ENCODE results near the gene CPNE4. TPM values are rescaled to one million over a fixed set of nuclear protein-coding genes. Genes with fewer than 3 reads are reported as not detected.

Gene CPNE4
- total RNA-seq, 1 experiment from 2014 or later, result 5.7 TPM

GRCh38 chr3:131699001-131699400, 335.8 kb downstream of the CPNE4 start:
- TF ChIP-seq EZH2 (IDR thresholded peaks at IDR 0.05; ENCODE audit: borderline replicate concordance, low read depth, low read length, poor library complexity, severe bottlenecking) (no peak), CTCF (conservative IDR thresholded peaks at IDR 0.05; ENCODE audit: low read depth, low read length) (no peak)
- Histone ChIP-seq H3K36me3 (ENCODE audit: insufficient read depth, low read length, poor library complexity, severe bottlenecking) (no peaks in the 10 kb centered on the region), H3K27ac (ENCODE audit: low read depth, low read length, poor library complexity, severe bottlenecking) (no peak overlapping the region), H3K27me3 (replicated peaks; ENCODE audit: insufficient read depth, low read depth, low read length, poor library complexity) (no peaks in the 10 kb centered on the region), H3K4me3 (ENCODE audit: low read depth, low read length, poor library complexity, severe bottlenecking) (no peak overlapping the region), H3K4me1 (ENCODE audit: insufficient read depth, low read length, poor library complexity, severe bottlenecking) (no peaks in the 10 kb centered on the region), H3K9me3 (ENCODE audit: low read depth, low read length, poor library complexity, severe bottlenecking) (no peaks in the 10 kb centered on the region)
- no TSS peak for BruUV-seq (replicated peaks)
- intact Hi-C loops (cut with micrococcal nuclease; ENCODE audit: unreplicated experiment), result no loop called here
- ChIA-PET CTCF (no interaction called here), POLR2A (ENCODE audit: low non-redundant PET) (no interaction called here)
- DNase-seq (ENCODE audit: low spot score), result no peak

- BruUV-seq (replicated peaks), result no TSS peak
- Histone ChIP-seq H3K36me3 (ENCODE audit: insufficient read depth, low read length, poor library complexity, severe bottlenecking) (no peaks in the 10 kb centered on the region), H3K27me3 (replicated peaks; ENCODE audit: insufficient read depth, low read depth, low read length, poor library complexity) (no peaks in the 10 kb centered on the region), H3K4me3 (ENCODE audit: low read depth, low read length, poor library complexity, severe bottlenecking) (no peak overlapping the region), H3K27ac (ENCODE audit: low read depth, low read length, poor library complexity, severe bottlenecking) (no peak overlapping the region), H3K4me1 (ENCODE audit: insufficient read depth, low read length, poor library complexity, severe bottlenecking) (no peaks in the 10 kb centered on the region), H3K9me3 (ENCODE audit: low read depth, low read length, poor library complexity, severe bottlenecking) (no peaks in the 10 kb centered on the region)
- no peak for TF ChIP-seq CTCF (conservative IDR thresholded peaks at IDR 0.05; ENCODE audit: low read depth, low read length)
- no peak for TF ChIP-seq EZH2 (IDR thresholded peaks at IDR 0.05; ENCODE audit: borderline replicate concordance, low read depth, low read length, poor library complexity, severe bottlenecking)
- intact Hi-C loops (cut with micrococcal nuclease; ENCODE audit: unreplicated experiment), result no loop called here
- ChIA-PET POLR2A (ENCODE audit: low non-redundant PET) (no interaction called here), CTCF (no interaction called here)
- DNase-seq (ENCODE audit: low spot score), result no peak
These were observed 340.4 kb downstream of the CPNE4 start for GRCh38 chr3:131694376-131694775.

- DNase-seq (ENCODE audit: low spot score), result no peak
- TF ChIP-seq EZH2 (IDR thresholded peaks at IDR 0.05; ENCODE audit: borderline replicate concordance, low read depth, low read length, poor library complexity, severe bottlenecking), result no peak
- no peak for TF ChIP-seq CTCF (conservative IDR thresholded peaks at IDR 0.05; ENCODE audit: low read depth, low read length)
- Histone ChIP-seq H3K27me3 (replicated peaks; ENCODE audit: insufficient read depth, low read depth, low read length, poor library complexity) (no peaks in the 10 kb centered on the region), H3K4me1 (ENCODE audit: insufficient read depth, low read length, poor library complexity, severe bottlenecking) (no peaks in the 10 kb centered on the region), H3K9me3 (ENCODE audit: low read depth, low read length, poor library complexity, severe bottlenecking) (no peaks in the 10 kb centered on the region), H3K36me3 (ENCODE audit: insufficient read depth, low read length, poor library complexity, severe bottlenecking) (no peaks in the 10 kb centered on the region), H3K27ac (ENCODE audit: low read depth, low read length, poor library complexity, severe bottlenecking) (no peak overlapping the region), H3K4me3 (ENCODE audit: low read depth, low read length, poor library complexity, severe bottlenecking) (no peak overlapping the region)
- POLR2A ChIA-PET (ENCODE audit: low non-redundant PET), result no interaction called here
- CTCF ChIA-PET, result no interaction called here
- no TSS peak for BruUV-seq (replicated peaks)
- intact Hi-C loops (cut with micrococcal nuclease; ENCODE audit: unreplicated experiment), result no loop called here
These were observed 342.5 kb downstream of the CPNE4 start for GRCh38 chr3:131692356-131692755.

Data from A673 (cell line).